SK-N-SH (cell line): ENCODE data around the gene CCNT1.

ENCODE experiments used
- CHD2 ChIP-seq: fragments of 150-350 bp; IDR thresholded peaks from 2 replicates; pipeline ENCODE4 v1.6.1; 2018; ENCODE audit warnings: low read length; ENCODE audit not compliant: partially characterized antibody
- EP300 ChIP-seq, 2 experiments: IDR thresholded peaks; 2 replicates each; pipeline versions ENCODE4 v1.4.0 to v1.6.1; 2012; ENCODE audit warnings: borderline replicate concordance in 1 of 2, low read depth in 1 of 2, low read length in 1 of 2
- GABPA ChIP-seq: IDR thresholded peaks from 2 replicates; pipeline ENCODE4 v1.4.0; 2012; ENCODE audit warnings: low read depth, mild to moderate bottlenecking
- NFIC ChIP-seq: IDR thresholded peaks from 2 replicates; pipeline ENCODE4 v1.4.0; 2012; ENCODE audit warnings: borderline replicate concordance
- NRF1 ChIP-seq: IDR thresholded peaks from 2 replicates; pipeline ENCODE4 v1.6.1; 2012; ENCODE audit warnings: low read depth, mild to moderate bottlenecking, low read length
- RFX5 ChIP-seq: IDR thresholded peaks from 2 replicates; pipeline ENCODE4 v1.6.1; 2012; ENCODE audit warnings: mild to moderate bottlenecking, improper control_type of control experiment, low read length
- RXRA ChIP-seq: IDR thresholded peaks from 2 replicates; pipeline ENCODE4 v1.4.0; 2012; ENCODE audit warnings: low read depth, mild to moderate bottlenecking, borderline replicate concordance
- SIN3A ChIP-seq: IDR thresholded peaks from 2 replicates; pipeline ENCODE4 v1.6.1; 2012; ENCODE audit warnings: low read depth, mild to moderate bottlenecking, low read length, moderate library complexity, borderline replicate concordance
- TAF1 ChIP-seq: IDR thresholded peaks from 2 replicates; pipeline ENCODE4 v1.6.1; 2012; ENCODE audit warnings: low read depth, mild to moderate bottlenecking, low read length, moderate library complexity, borderline replicate concordance
- YY1 ChIP-seq: IDR thresholded peaks from 2 replicates; pipeline ENCODE4 v1.4.0; 2012; ENCODE audit warnings: low read depth, mild to moderate bottlenecking
- TF ChIP-seq, protein P1 (sequence below): fragments of 200-600 bp; sonication (generic); IDR thresholded peaks from 2 replicates; pipeline ENCODE4 v1.6.1; 2017; ENCODE audit warnings: antibody characterized with exemption, mild to moderate bottlenecking, moderate library complexity

DNA sequence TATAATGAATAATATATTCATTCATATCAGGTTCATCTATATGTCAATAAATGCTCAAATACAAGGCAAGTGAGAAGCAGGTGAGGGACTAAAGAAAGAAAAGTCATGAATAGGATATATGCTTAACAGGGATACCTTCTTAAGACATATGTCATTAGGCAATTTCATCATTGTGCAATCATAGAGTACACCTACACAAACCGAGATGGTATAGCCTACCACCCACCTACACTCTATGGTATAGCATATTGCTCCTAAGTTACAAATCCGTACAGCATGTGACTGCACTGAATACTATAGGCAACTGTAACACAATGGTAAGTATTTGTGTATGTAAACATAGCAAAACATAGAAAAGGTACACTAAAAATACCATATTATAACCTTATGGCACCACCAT, 73.5 kb downstream of the CCNT1 start:
- TF ChIP-seq EP300 (IDR thresholded peaks at IDR 0.05; ENCODE audit: borderline replicate concordance in 1 of 2, low read depth in 1 of 2, low read length in 1 of 2) (no peak), NRF1 (no peak), NFIC (no peak), GABPA (no peak), SIN3A (no peak), TAF1 (no peak), CHD2 (no peak), RFX5 (no peak), YY1 (no peak), RXRA (no peak)
- TF ChIP-seq, protein P1, sequence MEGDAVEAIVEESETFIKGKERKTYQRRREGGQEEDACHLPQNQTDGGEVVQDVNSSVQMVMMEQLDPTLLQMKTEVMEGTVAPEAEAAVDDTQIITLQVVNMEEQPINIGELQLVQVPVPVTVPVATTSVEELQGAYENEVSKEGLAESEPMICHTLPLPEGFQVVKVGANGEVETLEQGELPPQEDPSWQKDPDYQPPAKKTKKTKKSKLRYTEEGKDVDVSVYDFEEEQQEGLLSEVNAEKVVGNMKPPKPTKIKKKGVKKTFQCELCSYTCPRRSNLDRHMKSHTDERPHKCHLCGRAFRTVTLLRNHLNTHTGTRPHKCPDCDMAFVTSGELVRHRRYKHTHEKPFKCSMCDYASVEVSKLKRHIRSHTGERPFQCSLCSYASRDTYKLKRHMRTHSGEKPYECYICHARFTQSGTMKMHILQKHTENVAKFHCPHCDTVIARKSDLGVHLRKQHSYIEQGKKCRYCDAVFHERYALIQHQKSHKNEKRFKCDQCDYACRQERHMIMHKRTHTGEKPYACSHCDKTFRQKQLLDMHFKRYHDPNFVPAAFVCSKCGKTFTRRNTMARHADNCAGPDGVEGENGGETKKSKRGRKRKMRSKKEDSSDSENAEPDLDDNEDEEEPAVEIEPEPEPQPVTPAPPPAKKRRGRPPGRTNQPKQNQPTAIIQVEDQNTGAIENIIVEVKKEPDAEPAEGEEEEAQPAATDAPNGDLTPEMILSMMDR: no peak
